GM21576 (cell line): ENCODE data around the gene ZDHHC17.

Source experiments
- ATAC-seq: cut with Tn5 transposase; IDR thresholded peaks from one replicate; pipeline ENCODE4 v1.9.1; 2021; ENCODE audit warnings: mild to moderate bottlenecking, moderate library complexity; ENCODE audit not compliant: unreplicated experiment

Gene ZDHHC17

GRCh38 chr12:76811976-76812375 lies 48.1 kb downstream of the ZDHHC17 start:
- no peak for ATAC-seq

- no peak for ATAC-seq
Observed at GRCh38 chr12:76813265-76813664, 49.4 kb downstream of the ZDHHC17 start.

DNA sequence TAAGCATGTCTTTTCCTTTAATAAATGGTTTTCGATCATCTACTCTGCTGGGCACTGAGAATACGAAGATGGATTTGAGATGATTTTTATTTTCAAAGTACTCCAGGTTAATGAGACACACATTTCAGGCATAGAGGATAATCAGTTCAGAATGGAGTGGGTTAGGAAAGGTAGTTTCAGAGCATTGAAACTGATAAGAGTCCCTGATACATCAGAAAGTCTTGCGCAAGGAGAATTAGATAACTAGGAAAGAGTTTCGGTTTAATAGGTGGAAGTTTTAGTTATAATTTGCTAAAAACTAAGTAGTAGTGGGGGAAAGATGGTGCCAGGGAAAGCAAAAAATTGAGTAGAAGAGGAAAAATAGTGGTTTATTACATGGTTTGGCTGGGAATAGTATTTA lies 50.1 kb downstream of the ZDHHC17 start:
- no peak for ATAC-seq

- ATAC-seq = no peak
Observed at GRCh38 chr12:76820888-76821482, 57.1 kb downstream of the ZDHHC17 start.

GRCh38 chr12:76830436-76830835 lies 66.5 kb downstream of the ZDHHC17 start:
- ATAC-seq = no peak

GRCh38 chr12:76836633-76837032 lies 72.7 kb downstream of the ZDHHC17 start:
- ATAC-seq = no peak

- ATAC-seq = no peak
Observed at GRCh38 chr12:76847260-76847659, 83.3 kb downstream of the ZDHHC17 start.

DNA sequence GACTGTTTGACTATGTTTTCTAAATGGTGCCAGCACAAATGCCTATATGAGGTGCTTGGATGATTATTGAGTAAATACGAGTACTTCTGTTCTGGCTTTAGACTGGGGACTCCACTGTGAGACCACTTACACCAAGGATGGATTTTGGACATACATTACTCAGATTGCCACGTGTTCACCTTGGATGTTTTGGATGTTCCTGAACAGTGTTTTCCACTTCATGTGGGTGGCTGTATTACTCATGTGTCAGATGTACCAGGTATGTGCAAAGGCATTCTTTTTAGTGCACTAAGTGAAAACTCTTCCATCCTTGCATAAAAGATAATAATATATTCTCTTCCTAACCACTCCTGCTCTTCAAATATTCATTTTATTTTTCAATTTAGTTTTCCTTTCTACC lies 84.2 kb downstream of the ZDHHC17 start:
- ATAC-seq = no peak

GRCh38 chr12:76852106-76852505 lies 88.2 kb downstream of the ZDHHC17 start:
- ATAC-seq = no peak

DNA sequence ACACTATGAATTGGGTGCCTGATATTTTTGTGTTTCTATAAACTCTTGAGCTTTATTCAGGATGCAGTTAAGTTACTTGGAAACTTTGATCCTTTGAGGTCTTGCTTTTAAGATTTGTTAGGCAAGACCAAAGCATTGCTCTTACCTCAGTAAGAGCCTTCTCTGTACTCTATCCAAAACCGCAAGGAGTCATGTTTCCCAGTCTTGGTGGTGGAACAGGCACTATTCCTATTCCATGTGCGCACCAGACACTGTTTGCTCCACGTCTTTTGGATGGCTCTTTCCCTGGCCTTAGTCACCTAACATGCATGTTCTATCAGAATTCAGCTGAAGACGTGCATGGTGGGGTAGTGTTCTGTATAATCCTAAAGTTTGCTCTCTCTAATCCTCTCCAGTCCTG lies 91.4 kb downstream of the ZDHHC17 start:
- no peak for ATAC-seq

DNA sequence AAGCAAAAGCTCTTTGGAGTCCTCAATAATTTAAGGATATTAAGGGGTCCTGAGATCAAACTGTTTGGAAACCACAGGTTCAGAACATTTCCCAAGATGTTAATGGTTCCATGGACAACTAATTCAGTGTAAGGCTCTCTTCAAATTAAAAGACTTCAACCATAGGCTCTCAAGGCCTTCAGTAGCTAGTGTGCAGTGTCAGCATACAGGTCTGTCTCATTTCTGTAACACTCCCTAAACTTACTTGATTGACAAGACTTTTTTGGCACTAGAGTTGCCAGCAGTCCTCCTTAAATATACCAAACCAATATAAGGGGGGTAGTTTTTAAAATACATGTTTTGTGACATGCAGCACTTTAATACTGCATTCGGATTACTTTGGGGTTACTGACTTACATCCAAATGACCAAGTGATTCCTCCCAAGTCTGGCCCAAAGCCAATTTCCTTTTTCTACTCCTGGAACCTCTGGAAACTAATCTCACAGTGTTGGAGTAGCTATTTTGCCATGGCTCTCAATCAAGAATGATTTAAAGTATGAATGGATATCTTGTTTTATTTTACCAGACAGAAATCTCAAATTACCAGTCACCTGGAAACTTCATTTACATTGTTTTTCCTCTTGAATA lies 92.2 kb downstream of the ZDHHC17 start:
- ATAC-seq = no peak

- no peak for ATAC-seq
Observed at GRCh38 chr12:76859611-76860010, 95.7 kb downstream of the ZDHHC17 start.

DNA sequence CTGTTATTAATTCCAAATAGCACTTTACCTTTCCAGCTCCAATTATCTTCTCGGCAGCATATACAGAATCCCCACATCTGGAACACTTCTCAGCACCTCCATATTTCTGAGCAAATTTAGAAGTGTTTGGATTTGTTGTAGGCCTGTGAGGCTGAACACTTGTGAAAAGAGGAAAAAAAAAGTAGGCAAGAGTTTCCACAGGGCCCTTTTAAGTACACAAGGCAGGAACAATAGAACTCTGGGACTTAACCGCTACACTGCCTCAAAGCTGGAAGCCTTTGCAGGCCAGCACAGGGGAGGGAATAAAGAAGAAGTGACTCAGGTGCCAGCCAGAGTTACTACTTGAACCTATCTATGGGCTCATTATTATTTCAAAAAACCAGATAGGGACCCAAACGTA lies 96.3 kb downstream of the ZDHHC17 start:
- ATAC-seq = no peak

- ATAC-seq = no peak
Observed at GRCh38 chr12:76863005-76863670, 99.2 kb downstream of the ZDHHC17 start.

GRCh38 chr12:76863837-76864236 lies 99.9 kb downstream of the ZDHHC17 start:
- ATAC-seq = no peak

DNA sequence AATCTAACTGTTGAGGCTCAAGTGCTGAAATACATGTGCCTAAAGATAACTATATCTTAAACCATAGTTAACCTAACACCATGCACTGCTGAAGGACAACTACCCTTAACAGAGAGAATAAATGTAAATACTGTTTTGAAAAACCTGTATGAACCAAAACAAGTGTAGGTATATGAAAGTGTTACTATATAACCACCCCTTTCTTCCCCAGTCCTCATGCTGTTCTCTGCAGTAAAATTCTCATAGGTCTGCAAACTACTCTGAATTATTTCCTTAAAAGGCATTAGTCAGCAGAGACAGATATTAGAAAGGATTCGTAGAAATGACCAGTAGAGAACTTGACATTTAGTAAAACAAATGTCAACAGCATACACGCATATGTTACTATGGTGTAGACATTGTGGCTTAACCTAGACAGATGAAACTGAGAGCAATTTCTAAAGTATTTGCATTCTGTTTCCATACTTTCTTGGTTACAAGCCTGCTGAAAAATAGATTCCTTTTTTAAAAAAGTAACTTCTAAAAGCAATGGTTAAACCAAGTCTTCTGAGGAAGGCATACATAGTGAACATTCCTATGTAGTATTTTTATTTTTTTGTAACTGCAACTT lies 101.0 kb downstream of the ZDHHC17 start:
- peak; percentile 77 for ATAC-seq

GRCh38 chr12:76866151-76866567 lies 102.2 kb downstream of the ZDHHC17 start:
- no peak for ATAC-seq

DNA sequence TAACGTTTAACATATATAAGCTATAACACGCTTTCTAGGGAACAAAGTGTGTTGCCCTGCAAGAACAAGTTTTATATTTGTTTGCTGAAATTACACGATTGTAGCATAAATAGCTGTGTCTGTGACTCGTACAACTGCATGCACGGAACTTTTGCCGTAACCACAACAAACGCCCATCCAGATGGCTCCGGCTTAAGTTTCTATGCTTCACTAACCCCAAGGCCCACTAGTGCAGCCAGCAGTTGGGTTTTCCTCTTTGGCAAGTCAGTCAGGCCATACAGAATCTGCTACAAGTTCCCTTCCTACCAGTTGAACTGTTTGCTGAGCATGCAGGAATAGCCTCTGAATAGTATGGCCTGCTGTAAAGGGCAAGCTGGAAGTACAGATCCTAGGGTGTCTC lies 102.8 kb downstream of the ZDHHC17 start:
- no peak for ATAC-seq

GRCh38 chr12:76871082-76871481 lies 107.2 kb downstream of the ZDHHC17 start:
- no peak for ATAC-seq

GRCh38 chr12:76871742-76872141 lies 107.8 kb downstream of the ZDHHC17 start:
- no peak for ATAC-seq

- no peak for ATAC-seq
Observed at GRCh38 chr12:76872415-76872814, 108.5 kb downstream of the ZDHHC17 start.

DNA sequence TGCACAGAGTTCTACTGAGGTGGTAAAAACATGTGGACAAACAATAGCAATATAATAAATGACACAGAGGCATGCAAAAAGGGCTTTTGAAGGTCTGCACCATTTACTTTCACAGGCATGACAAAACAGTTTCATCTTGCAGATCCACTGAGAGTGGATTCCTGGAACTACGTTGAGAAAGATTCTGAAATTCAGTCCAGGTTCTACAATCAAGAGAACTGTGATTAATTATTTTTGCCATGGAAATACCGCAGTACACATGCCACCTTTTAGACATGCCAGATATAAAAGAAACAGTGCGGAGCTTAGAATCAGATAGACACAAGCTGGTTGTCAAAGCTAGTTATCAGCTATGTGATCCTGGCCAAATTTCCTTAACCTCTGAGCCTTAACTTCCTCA lies 110.1 kb downstream of the ZDHHC17 start:
- no peak for ATAC-seq
